OCI-LY1 (cell line): ENCODE data around the gene HBS1L.

Experiments
- H2AFZ ChIP-seq: fragments of 200-600 bp; sonication (generic), shearing (Covaris generic); 2 replicates; pipeline ENCODE4 v1.6.0; 2014; ENCODE audit warnings: antibody characterized with exemption, mild to moderate bottlenecking, low read length
- H3F3A ChIP-seq: fragments of 200-600 bp; sonication (generic), shearing (Covaris generic); 2 replicates; pipeline ENCODE4 v1.6.0; 2014; ENCODE audit warnings: mild to moderate bottlenecking, antibody characterized with exemption, low read length, moderate library complexity; ENCODE audit not compliant: insufficient read depth
- H3K27ac ChIP-seq: fragments of 200-600 bp; sonication (generic); 2 replicates; pipeline ENCODE4 v1.5.1; 2014; ENCODE audit warnings: low read length, mixed run types, mild to moderate bottlenecking, low read depth; ENCODE audit not compliant: poor library complexity, severe bottlenecking
- H3K27me3 ChIP-seq: fragments of 200-600 bp; sonication (generic); 2 replicates; pipeline ENCODE4 v1.6.0; 2014; ENCODE audit warnings: antibody characterized with exemption, mild to moderate bottlenecking, low read length, moderate library complexity; ENCODE audit not compliant: insufficient read depth
- H3K36me3 ChIP-seq: fragments of 200-600 bp; sonication (generic); 2 replicates; pipeline ENCODE4 v1.6.1; 2014; ENCODE audit warnings: mild to moderate bottlenecking, antibody characterized with exemption, low read length, moderate library complexity, mixed read lengths; ENCODE audit not compliant: insufficient read depth
- H3K4me1 ChIP-seq: fragments of 200-600 bp; sonication (generic); 2 replicates; pipeline ENCODE4 v1.5.1; 2014; ENCODE audit warnings: mild to moderate bottlenecking, low read length, moderate library complexity; ENCODE audit not compliant: insufficient read depth, severe bottlenecking
- H3K4me2 ChIP-seq: fragments of 200-600 bp; sonication (generic), shearing (Covaris generic); 2 replicates; pipeline ENCODE4 v1.6.1; 2014; ENCODE audit warnings: low read length
- H3K4me3 ChIP-seq: fragments of 200-600 bp; sonication (generic); 2 replicates; pipeline ENCODE4 v1.5.1; 2014; ENCODE audit warnings: low read length, low read depth, mild to moderate bottlenecking, mixed read lengths; ENCODE audit not compliant: poor library complexity, severe bottlenecking
- H3K79me2 ChIP-seq: fragments of 200-600 bp; shearing (Covaris generic); 2 replicates; pipeline ENCODE4 v1.6.1; 2016; ENCODE audit warnings: mixed run types, low read length, mixed read lengths; ENCODE audit not compliant: insufficient read depth
- H3K9ac ChIP-seq: fragments of 200-600 bp; sonication (generic), shearing (Covaris generic); 2 replicates; pipeline ENCODE4 v1.6.1; 2014; ENCODE audit warnings: mild to moderate bottlenecking, low read length, mixed read lengths
- H3K9me2 ChIP-seq: fragments of 200-600 bp; sonication (generic), shearing (Covaris generic); 2 replicates; pipeline ENCODE4 v1.6.1; 2014; ENCODE audit warnings: low read depth, mild to moderate bottlenecking, low read length, mixed read lengths
- H3K9me3 ChIP-seq: fragments of 200-600 bp; shearing (Covaris generic); 2 replicates; pipeline ENCODE4 v1.6.1; 2014; ENCODE audit warnings: low read length, mixed read lengths
- H4K20me1 ChIP-seq: fragments of 200-600 bp; sonication (generic), shearing (Covaris generic); 2 replicates; pipeline ENCODE4 v1.6.0; 2016; ENCODE audit warnings: mild to moderate bottlenecking, low read length; ENCODE audit not compliant: insufficient read depth
- EZH2 ChIP-seq: fragments of 200-600 bp; sonication (generic), shearing (Covaris generic); IDR thresholded peaks from 2 replicates; pipeline ENCODE4 v1.8.0; 2017; ENCODE audit warnings: borderline replicate concordance, mixed run types, mild to moderate bottlenecking, antibody characterized with exemption, low read length, moderate library complexity, mixed read lengths
- TF ChIP-seq, protein P1 (sequence below): fragments of 200-600 bp; sonication (generic), shearing (Covaris generic); IDR thresholded peaks from 2 replicates; pipeline ENCODE4 v1.5.1; 2017; ENCODE audit warnings: mild to moderate bottlenecking, antibody characterized with exemption, low read length, moderate library complexity, mixed read lengths

The HBS1L gene

GRCh38 chr6:135071541-135071940 lies 16.9 kb upstream of the HBS1L start:
- no peak overlapping the region for H3K9ac ChIP-seq
- H3K79me2 ChIP-seq: no peaks in the 10 kb centered on the region
- H3K4me1 ChIP-seq: peaks cover 27% of the 10 kb centered on the region
- no peaks in the 10 kb centered on the region for H3K27me3 ChIP-seq
- H3K4me3 ChIP-seq: no peak overlapping the region
- no peaks in the 10 kb centered on the region for H4K20me1 ChIP-seq
- H2AFZ ChIP-seq: no peak overlapping the region
- H3F3A ChIP-seq: no peaks in the 10 kb centered on the region
- H3K9me2 ChIP-seq: no peaks in the 10 kb centered on the region
- no peak overlapping the region for H3K4me2 ChIP-seq
- H3K27ac ChIP-seq: no peak overlapping the region
- no peaks in the 10 kb centered on the region for H3K36me3 ChIP-seq
- H3K9me3 ChIP-seq: no peaks in the 10 kb centered on the region
- TF ChIP-seq, protein P1, sequence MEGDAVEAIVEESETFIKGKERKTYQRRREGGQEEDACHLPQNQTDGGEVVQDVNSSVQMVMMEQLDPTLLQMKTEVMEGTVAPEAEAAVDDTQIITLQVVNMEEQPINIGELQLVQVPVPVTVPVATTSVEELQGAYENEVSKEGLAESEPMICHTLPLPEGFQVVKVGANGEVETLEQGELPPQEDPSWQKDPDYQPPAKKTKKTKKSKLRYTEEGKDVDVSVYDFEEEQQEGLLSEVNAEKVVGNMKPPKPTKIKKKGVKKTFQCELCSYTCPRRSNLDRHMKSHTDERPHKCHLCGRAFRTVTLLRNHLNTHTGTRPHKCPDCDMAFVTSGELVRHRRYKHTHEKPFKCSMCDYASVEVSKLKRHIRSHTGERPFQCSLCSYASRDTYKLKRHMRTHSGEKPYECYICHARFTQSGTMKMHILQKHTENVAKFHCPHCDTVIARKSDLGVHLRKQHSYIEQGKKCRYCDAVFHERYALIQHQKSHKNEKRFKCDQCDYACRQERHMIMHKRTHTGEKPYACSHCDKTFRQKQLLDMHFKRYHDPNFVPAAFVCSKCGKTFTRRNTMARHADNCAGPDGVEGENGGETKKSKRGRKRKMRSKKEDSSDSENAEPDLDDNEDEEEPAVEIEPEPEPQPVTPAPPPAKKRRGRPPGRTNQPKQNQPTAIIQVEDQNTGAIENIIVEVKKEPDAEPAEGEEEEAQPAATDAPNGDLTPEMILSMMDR: no peak
- no peak for TF ChIP-seq EZH2

DNA sequence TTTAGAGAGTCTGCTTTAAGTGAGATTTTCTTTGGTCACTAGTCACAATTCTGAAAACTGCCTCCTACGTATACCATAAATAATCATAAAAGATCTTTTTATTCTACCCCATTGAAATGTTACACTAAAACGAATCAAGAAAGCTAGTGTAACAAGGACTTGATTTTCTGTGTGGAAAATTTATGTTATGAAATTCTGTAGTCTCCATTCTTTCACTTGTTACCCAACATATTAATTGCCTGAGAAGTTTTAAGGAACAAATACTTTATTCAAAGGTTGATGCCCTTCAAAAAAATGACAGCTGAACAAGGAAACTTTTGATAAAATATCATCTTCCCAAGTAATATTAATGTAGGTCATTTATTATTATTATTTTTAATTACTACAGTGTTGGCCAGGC lies 13.3 kb upstream of the HBS1L start:
- Histone ChIP-seq H3K9me3 (no peaks in the 10 kb centered on the region), H3K4me3 (no peak overlapping the region), H4K20me1 (no peaks in the 10 kb centered on the region), H2AFZ (no peak overlapping the region), H3K36me3 (no peaks in the 10 kb centered on the region), H3K4me1 (peaks cover 5% of the 10 kb centered on the region), H3K79me2 (no peaks in the 10 kb centered on the region), H3K27me3 (no peaks in the 10 kb centered on the region), H3K9me2 (no peaks in the 10 kb centered on the region), H3K9ac (no peak overlapping the region), H3K27ac (no peak overlapping the region), H3F3A (no peaks in the 10 kb centered on the region), H3K4me2 (no peak overlapping the region)
- no peak for TF ChIP-seq EZH2
- TF ChIP-seq, protein P1: no peak

DNA sequence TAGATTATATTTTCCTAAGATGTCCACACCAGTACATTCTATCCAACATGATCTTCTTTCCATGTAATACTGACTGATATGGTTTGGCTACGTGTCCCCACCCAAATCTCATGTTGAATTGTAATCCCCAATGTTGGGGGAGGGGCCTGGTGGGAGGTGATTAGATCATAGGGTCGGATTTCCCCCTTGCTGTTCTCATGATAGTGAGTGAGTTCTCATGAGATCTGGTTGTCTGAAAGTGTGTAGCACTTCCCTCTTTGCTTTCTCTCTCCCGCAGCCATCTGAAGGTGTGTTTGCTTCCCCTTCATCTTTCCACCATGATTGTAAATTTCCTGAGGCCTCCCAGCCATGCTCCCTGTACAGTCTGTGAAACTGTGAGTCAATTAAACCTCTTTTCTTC lies 12.2 kb upstream of the HBS1L start:
- Histone ChIP-seq H3K9me2 (no peaks in the 10 kb centered on the region), H3K27me3 (no peaks in the 10 kb centered on the region), H3K4me3 (no peak overlapping the region), H2AFZ (no peak overlapping the region), H4K20me1 (no peaks in the 10 kb centered on the region), H3K9ac (no peak overlapping the region), H3K4me2 (no peak overlapping the region), H3K36me3 (no peaks in the 10 kb centered on the region), H3K4me1 (peaks cover 10% of the 10 kb centered on the region), H3K9me3 (no peaks in the 10 kb centered on the region), H3K27ac (no peak overlapping the region), H3K79me2 (no peaks in the 10 kb centered on the region), H3F3A (no peaks in the 10 kb centered on the region)
- TF ChIP-seq, protein P1: no peak
- no peak for TF ChIP-seq EZH2
